ENCODE data around the gene NRSN2.

- TF ChIP-seq CTCF (IDR thresholded peaks at IDR 0.05) (no peak), POLR2A (IDR thresholded peaks at IDR 0.05) (no peak)
Measured at GRCh38 chr20:387520-387919, 40.6 kb downstream of the NRSN2 start.
